CD4-positive, alpha-beta T cell treated with Interleukin-12 subunit alpha and Interleukin-12 subunit beta, for 1 hour (primary cell): Measurements from ENCODE around the gene ABCA3.
A peak's percentile ranks its signal among the peaks of the same experiment; 100 is the strongest.

Experiments
- DNase-seq: peaks from one replicate; pipeline ENCODE4 v3.0.0-alpha.2; 2020

The ABCA3 gene

DNA sequence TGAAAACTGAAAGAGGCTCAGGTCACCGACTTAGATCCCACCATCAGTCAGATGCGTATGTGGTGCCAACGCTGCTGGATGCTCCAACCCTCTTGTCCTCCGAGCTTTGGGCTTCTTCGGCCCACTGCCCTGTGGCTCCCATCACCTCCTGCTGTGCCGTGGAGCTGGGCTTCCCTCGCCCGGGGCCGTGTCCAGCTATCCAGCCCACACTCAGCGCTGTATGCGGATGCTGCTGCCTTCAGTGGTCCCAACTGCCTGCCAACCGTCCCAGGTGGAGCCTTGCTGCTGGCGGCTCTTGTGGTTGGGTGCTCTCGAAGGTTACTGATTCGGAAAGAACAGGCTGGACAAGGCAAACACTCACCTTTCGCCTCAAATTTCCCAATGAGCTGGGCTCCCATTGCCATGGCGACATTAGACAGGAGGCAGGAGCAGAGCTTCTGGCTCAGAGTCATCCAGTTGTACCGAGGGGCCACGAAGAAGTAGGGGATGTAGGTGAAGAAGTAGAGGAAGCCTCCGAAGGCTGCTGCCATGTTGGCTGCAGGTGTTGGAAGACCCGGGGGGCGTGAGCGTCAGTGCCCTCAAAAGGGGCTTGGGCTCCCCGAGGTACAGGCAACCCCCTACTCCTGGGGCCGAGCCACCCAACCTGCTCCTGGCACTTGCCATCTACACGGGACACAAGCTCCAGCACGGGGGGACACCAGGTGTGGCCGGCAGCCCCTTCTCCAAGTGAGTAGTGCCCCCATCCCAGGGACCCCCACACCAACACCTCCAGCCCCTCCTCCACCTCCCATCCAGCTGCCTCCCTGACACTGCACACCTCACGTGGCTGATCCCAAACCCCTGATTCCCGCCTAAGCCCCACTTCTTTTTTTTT, 32.2 kb downstream of the ABCA3 start:
- DNase-seq = no peak

DNA sequence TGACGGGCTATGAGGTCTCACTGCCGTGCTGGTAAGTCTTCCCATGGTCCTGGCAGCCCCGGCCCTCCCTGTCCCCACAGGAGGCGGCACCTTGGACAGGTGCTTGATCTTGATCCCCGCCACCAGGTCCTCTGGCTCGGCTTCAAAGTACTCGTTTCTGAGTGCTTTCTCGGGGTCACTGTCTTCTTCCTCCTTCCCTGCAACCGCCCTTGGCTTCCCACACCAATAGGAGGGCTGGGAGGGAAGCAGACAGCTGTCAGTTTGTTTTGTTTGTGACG, 40.7 kb downstream of the ABCA3 start:
- DNase-seq = no peak

DNA sequence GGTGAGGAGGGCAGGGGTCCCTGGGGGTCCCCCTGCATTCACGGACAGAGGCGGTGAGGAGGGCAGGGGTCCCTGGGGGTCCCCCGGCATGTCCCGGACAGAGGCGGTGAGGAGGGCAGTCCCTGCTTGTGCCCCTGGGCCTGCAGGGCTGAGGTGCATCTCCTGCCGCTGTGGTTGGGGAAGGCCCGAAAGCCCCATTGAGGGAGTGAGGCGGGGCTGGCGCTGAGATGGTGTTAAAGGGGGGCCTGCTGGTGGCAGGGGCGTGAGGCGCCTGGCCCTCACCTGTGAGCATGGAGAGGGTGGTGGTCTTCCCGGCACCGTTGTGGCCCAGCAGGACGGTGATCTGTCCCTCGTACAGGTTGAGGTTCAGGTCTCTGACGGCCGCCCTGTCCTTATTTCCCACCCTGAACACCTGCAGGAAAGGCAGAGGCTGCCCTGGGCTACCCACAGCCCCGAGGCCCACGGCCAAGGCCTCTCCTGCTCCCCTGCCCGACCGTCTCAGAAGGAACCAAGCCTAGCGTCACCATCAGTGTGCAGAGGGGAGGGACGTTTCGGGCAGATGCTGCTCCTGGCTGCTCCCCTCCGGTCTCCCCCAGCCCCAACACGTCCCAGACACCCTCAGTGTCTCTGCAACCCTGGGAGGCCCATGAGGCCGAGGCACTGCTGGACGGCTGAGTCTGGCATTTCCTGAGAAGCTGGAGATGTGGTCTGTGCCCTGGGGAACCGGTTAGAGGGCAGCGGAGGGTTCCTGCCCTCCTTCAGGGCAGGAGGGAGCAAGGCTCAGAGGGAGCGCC, 41.2 kb downstream of the ABCA3 start:
- no peak for DNase-seq

DNA sequence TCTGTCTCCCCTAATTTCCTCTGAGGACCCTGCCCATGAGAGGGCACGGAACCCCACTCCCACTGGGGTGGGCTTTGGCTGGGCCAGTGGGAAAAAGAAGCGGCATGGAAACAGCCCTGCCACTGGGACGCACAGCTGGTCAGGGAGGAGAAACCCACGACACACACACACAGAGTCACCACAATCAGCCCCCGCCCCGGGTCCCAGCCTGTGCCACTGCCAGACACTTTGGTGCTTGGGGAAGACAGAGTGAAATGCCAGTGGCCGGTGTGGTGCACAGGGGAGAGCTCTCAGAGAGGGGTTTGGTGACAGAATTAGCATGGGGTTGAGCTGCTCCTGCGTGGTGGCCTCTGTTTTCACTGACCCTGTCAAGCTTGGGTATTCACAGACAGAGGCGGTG, 41.9 kb downstream of the ABCA3 start:
- no peak for DNase-seq

DNA sequence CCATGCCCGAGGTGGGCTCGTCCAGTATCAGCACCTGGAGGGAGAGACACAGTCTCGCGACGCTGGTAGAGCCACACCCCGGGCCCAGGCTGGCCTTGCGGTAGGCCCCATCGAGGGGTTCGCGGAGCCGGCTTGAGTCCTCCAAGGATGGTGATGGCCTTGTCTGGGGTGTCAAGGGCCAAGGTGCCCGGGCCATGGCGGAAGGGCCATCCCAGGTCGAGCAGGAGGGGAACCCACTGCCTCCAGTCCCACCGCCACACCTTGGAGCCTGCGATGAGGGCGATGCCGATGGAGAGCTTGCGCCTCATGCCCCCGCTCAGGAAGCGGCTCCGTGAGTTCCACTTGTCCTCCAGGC, 43.0 kb downstream of the ABCA3 start:
- DNase-seq = no peak

DNA sequence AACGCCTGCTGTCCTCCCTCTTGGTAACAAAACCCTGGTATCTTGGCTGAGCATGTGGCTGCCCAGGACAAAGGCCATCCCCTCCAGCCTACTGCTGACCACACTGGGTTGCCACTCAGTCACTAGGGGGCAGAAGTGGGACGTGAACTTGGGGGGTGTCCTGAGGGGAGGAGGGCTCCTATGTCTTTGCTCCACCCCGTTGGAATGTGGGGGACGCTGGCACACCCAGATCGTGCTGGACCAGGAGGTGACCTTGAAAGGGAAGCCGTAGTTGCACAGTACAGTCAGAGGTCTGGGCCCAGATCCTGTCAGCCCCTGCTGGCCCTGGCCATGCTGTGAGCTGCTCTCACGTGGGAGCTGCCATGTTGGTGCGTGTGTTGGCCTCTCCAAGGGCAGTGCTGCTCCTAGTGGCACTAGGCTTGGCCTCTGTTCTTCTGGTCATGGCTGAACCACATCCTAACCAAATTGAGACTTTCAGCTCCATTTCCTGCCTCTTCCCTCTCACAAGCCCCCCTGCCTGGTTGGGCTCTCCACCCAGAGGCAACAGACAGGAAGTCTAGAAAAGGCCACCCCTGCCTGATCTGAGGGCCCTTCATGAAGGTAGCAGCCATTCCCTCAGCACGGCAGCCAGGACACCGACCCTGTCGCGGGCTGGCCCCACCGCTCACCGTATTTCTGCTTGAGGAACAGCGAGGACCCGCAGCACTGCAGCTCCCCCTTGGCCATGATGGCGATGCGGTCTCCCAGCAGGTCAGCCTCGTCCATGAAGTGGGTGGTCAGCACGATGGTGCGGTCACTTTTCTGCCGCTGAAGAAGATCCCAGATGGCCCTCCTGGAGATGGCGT, 43.6 kb downstream of the ABCA3 start:
- DNase-seq = peak; percentile 8

DNA sequence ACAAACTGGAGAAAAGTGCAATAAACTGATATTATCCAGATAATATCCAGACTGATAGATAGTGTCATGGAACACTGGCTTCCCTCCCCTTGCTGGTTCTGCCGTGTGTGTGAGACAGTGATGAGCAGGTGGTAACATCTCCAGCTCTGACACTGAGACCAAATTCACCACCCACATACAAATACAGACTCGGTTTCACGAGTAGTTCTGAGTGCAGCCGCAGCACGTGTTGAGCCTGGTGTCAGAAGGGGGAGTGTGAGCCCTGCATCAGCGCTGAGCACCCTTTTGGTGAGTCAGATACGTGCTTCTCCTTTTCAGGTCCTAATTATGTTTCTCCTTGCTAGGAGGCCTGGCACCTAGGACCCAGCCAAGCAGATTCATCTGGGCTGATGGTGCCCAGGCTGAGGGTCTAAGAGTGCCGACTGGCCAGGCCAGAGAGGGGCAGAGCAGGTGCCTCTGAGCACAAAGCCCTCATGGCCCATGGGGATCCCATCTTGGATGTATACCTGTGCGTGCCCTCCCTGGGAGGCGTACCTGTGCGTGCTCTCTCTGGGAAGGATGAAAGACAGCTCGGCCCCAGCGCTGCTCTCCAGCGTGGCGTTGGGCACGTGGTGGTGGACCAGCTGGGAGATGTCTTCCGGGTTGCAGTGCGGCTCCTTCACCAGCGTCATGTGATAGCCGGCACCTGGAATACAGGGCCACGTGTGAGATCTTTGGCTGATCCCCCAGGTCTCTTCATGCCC, 45.3 kb downstream of the ABCA3 start:
- peak; percentile 4 for DNase-seq

DNA sequence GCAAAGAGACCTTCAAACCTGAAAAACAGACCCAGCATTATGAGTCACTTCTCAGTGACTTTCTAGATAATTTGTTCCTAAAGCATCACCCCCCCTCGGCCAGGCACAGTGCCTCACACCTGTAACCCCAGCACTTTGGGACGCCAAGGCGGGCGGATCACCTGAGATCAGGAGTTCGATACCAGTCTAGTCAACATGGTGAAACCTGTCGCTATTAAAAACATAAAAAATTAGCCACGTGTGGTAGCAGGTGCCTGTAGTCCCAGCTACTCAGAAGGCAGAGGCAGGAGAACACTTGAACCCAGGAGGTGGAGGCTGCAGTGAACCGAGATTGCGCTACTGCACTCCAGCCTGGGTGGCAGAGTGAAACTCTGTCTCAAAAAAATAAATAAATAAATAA, 48.3 kb downstream of the ABCA3 start:
- no peak for DNase-seq

DNA sequence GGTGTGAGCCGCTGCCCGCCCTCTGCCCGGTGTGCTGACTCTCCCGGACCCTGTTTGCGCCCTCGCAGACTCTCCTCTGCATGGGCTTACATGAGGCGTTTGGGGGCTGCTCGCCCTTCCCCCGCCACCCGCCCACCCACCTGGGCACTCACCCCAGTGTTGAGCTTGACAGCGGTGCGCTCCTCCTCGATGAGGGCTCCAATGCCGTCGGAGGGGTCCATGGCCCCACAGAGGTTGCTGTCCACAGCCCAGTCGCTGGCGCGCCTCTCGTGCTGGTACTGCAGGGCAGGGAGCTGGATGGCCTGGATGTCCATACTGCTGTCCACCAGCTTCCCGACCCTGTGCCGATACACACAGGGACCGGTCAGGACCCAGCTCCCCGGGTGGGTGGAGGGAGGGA, 51.2 kb downstream of the ABCA3 start:
- no peak for DNase-seq

DNA sequence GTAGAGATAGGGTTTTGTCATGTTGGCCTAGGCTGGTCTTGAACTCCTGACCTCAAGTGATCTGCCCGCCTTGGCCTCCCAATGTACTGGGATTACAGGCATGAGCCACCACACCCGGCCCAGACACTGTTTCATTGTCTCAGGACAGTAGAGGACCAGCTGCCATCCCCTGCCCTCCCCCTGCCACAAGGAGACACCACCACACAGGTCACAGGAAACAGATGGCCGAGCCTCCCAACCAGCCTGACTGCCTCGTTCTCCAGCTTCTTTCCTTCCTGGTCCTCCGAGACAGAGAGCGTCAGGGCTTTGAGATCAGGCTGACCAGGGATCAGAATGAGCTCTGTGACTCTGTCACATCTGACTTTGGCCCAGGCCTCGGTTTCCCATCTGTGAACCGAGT, 51.8 kb downstream of the ABCA3 start:
- no peak for DNase-seq

DNA sequence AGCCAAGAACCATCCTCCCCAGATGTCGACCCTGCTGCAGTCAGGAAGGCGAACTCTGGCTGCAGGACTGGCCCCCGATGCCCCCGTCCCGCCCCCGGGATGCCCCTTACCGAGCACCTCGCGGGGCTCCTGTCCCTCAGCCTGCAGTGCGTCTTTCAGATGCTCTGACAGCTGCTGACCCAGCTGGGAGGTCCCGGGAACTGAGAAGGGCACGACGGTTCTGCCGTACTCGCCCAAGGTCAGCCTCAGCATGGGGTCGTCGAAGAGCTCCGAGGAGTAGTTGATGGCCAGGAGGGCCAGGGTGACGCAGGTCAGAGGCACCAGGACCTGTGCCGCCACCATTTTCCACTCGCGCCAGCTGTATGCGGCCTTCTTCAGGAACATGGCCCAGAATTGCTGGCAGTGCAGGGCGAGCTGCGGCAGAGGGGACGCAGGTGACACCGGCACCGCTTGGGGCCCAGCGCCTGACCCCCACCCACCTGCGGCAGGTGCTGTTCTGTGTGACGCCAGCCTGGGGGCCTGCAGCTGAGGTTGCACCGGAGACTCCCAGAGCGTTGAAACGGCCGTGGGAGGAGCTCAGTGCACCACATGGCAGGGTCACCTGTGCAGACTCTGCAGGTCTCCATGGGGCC, 52.5 kb downstream of the ABCA3 start:
- DNase-seq = no peak

DNA sequence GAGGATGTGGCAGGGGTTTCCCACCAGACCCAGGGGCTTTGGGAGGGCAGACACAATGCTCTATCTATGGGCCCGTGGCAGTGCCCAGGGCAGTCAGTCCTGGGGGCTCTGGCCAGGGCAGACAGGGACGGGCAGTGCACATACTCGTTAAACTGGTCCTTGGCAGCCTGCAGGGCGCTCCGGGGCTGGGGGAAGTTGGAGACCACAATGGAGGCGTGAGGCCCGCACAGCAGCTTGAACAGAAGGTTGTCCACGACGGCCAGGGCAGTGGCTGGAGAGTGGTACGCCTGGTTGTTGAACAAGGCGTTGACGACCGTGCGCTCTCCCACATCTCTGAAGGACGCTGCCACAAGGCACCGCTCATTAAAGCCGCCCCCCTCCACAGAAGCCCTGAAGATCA, 54.0 kb downstream of the ABCA3 start:
- DNase-seq = no peak

DNA sequence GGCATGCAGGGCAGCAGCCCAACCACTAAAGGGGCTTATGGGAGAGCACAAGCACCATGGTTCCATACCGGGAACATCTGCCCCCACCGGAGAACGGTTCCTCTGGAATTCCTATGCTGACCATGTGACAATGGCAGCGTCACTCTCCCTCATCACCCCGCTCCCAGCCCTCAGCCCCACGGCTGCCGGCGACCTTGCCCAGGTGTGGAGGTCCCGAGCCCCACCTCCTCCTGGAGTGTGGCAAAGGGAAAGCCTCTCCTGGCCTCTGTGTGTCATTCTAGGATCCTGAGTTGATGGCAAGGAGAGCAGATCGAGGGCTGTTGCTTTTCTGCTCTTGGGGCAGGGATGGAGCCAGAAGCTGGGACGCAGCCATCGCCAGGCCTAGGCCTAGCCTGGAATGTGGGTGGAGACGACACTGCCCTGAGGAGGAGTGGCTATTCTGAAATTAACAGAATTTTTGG, 54.8 kb downstream of the ABCA3 start:
- no peak for DNase-seq

DNA sequence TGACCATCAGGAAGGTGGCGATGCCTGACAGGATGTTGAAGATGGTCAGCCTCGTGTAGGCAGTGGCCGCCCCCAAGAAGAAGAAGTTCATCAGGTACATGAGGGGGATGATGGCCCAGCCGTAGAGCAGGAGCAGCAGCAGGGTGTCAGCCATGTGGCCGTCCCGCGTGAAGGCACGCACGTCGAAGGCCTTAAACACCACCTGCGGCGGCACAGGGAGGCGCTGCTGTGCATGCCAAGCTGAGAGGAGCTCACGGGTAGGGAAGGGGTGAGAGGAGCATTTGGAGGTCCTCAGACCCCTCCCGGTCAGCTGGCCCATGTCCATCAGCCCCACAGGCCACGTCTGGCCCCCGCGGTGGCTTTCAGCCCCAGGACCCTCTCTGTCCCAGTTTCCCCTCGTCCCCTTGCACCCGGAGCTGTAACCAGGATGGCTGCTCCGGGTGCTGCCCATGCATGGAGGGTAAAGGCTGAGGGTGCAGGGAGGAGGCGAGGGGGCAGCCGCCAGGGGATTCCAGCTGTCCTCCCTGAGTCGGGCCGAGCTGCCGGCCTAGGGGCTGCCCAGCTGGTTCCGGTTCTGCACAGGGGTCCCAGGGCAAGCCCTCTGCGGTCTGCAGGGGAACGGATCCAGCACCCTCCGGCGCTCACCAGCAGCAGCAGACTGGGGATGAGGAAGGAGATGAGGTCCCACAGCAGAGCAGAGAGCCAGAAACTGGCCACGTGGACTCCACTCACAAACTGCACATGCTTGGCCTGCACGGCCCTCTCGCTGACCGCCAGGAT, 55.5 kb downstream of the ABCA3 start:
- no peak for DNase-seq

DNA sequence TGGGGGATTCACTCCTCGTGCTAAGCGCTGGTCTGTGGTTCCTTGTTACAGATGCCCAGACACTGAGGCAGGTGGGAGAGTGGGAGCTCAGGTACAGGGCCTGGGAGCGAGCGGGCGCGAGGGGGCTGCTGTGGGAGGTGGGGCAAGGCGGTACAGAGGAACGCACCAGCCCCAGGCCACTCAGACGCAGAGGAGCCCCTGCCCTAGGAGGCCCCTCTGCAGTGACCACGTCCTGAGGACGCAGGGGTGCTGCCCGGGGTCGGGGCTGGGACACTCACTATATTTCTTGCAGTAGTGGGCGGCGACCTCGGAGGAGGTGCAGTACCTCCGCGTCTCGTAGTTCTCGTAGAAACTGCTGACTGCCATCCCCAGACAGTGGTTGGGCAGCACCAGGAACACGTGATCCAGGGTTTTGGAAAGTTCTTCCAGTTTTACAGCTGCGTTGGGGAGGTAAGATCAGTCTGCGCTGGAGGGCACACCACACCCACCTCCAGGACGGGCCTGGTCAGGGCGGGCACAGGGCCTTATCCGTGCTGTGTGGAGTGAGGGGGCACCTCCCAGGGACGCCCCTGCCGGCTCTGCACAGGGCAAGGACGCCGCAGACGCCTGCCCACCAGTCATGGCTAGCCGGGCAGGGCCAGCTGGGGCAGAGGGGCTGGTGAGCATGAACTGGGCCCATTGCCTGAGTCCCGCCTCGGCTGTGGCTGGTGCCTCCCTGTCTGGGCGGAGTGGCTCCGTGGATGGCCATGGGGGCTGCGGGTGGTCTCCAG, 56.3 kb downstream of the ABCA3 start:
- no peak for DNase-seq

DNA sequence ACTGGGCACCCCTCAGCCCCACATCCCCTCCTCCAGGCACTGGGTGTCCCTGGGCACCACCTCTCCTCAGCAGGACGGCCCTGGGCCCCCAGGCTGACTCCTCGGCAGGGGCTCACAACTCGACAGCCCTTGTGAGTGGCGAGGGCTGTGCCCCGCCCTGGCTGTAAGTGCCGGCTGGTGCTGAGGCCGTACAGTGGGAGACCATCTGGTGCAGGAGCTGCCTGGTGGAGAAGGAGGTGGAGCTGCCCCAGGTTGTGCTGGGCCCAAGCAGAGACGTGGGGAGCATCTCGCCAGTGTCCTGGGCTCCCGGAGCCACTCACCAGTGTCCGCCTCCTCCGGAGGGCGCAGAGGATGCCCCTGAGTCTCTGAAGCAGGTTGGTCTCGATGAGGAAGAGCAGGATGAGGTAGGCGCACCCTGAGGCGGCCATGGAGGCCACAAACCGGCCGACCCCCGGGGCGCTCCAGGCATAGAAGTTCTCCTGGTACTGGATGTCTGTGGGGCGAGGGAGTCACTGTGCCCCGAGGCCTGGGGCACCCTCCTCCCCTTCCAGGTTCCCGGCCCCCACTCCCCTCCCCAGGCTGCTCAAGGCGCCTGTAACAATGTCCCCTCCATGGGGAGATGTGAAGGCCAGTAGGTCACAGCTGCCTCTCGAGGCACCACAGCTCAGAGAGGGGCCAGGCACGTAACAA, 57.5 kb downstream of the ABCA3 start:
- no peak for DNase-seq

DNA sequence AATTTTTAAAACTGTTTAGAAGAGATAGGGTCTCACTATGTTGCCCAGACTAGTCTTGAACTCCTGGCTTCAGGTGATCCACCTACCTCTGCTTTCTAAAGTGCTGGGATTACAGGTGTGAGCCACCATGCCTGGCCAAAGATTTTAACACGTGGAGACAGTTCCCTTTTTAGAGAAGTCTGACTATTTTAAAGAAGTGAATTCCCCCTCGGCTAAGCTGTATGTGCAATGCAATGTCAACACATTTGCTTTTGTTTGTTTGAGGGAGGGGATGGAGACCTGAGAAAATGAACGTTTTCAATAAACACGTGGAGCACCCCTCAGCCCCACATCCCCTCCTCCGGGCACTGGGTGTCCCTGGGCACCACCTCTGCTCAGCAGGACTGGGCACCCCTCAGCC, 58.3 kb downstream of the ABCA3 start:
- DNase-seq = no peak

DNA sequence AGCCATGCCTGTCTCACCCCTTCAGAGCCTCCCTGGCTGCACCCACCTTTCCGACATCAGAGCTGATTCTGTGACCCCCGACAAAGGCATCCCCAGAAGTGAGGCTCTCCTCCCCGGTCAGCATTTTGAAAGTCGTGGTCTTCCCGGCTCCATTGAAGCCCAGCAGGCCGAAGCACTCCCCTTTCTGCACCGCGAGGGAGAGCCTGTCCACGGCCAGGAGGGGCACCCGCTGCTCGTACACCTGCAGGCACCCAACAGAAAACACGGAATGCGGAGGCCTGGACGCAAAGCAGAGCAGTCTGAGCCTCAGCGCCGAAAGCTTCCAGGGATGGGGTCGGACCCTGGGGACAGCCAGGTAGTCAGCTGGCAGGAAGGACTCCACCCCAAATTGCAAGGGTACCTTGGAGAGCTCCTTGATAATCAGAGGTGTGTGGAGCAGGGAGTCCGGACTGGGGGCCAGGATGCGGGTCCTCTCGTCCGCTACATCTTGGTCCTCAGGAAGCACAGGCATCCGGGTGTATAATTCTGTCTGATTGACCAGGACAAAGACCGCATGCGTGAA, 59.5 kb downstream of the ABCA3 start:
- DNase-seq = no peak

DNA sequence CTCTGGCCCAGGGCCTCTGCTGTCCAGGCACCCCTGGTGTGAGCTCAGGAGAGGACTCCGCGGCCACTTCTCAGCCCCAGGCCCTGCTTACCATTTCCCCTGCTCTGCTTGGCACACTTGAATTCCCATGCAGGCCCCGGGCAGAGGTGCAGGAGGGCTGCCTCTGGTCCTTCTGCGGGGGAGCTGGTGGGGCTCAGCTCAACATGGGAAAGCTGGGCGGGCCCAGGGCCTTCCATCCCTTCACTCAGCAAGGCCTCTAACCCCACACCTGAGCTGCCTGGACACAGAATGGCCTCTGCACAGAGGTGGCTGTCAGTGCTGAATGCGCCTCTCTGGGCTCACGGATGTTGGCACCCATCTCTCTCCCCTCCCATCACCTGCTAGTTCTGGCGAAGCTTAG, 60.1 kb downstream of the ABCA3 start:
- DNase-seq = no peak
